Hepatocyte (in vitro differentiated cells): Measurements from ENCODE around the gene EPHA8.

Experiments
- EZH2 ChIP-seq: fragments of 200-600 bp; sonication (generic); IDR thresholded peaks from 2 replicates; pipeline ENCODE4 v1.6.1; 2016; ENCODE audit warnings: antibody characterized with exemption, mild to moderate bottlenecking, borderline replicate concordance
- TF ChIP-seq, protein P1 (sequence below): fragments of 200-600 bp; sonication (generic); IDR thresholded peaks from 2 replicates; pipeline ENCODE4 v1.5.1; 2016; ENCODE audit warnings: antibody characterized with exemption, mild to moderate bottlenecking; ENCODE audit not compliant: poor library complexity

DNA sequence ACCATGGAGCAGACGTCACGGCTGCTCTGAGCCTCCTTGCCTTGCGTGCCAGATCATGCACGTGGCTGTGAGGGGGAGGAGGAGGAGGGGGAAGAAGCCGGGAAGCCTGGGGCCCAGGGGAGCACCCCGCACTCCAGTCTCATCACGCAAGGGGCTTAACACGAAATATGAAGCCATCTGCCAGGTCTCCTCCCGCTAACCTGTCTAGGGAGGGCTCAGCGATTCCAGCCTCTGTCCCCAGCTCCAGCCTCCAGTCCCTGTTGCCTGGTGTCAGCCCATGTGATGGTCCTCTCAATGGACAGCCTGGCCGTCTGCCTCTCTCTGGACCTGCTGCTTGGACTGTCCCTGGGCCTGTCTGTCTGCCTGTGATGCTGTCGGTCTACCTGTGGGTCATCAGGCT lies 50.7 kb downstream of the EPHA8 start:
- TF ChIP-seq, protein P1, sequence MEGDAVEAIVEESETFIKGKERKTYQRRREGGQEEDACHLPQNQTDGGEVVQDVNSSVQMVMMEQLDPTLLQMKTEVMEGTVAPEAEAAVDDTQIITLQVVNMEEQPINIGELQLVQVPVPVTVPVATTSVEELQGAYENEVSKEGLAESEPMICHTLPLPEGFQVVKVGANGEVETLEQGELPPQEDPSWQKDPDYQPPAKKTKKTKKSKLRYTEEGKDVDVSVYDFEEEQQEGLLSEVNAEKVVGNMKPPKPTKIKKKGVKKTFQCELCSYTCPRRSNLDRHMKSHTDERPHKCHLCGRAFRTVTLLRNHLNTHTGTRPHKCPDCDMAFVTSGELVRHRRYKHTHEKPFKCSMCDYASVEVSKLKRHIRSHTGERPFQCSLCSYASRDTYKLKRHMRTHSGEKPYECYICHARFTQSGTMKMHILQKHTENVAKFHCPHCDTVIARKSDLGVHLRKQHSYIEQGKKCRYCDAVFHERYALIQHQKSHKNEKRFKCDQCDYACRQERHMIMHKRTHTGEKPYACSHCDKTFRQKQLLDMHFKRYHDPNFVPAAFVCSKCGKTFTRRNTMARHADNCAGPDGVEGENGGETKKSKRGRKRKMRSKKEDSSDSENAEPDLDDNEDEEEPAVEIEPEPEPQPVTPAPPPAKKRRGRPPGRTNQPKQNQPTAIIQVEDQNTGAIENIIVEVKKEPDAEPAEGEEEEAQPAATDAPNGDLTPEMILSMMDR: no peak
- no peak for TF ChIP-seq EZH2
